ENCODE data around the gene JAKMIP2.

DNA sequence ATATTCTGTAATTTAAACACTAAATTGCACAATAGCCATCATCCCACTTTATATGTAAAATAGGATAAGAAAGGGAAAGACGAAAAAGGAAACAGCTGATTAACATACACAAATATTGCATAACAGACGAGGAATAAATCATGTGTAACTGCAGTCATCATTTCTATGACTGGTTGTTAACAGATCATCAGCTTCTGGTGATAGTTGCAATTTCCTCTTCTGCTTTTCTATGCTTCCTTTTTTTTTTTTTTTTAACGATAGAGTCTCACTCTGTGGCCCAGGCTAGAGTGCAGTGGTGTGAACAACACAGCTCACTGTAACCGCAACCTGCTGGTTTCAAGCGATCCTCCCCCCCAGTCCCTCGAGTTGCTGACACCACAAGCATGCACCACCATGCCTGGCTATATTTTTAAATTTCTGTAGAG is 22.5 kb upstream of the JAKMIP2 start:
- TF ChIP-seq, protein P1, sequence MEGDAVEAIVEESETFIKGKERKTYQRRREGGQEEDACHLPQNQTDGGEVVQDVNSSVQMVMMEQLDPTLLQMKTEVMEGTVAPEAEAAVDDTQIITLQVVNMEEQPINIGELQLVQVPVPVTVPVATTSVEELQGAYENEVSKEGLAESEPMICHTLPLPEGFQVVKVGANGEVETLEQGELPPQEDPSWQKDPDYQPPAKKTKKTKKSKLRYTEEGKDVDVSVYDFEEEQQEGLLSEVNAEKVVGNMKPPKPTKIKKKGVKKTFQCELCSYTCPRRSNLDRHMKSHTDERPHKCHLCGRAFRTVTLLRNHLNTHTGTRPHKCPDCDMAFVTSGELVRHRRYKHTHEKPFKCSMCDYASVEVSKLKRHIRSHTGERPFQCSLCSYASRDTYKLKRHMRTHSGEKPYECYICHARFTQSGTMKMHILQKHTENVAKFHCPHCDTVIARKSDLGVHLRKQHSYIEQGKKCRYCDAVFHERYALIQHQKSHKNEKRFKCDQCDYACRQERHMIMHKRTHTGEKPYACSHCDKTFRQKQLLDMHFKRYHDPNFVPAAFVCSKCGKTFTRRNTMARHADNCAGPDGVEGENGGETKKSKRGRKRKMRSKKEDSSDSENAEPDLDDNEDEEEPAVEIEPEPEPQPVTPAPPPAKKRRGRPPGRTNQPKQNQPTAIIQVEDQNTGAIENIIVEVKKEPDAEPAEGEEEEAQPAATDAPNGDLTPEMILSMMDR (IDR thresholded peaks at IDR 0.05; ENCODE audit: poor library complexity): no peak
- TF ChIP-seq EZH2 (IDR thresholded peaks at IDR 0.05; ENCODE audit: borderline replicate concordance) (no peak), EZH2phosphoT487 (IDR thresholded peaks at IDR 0.05; ENCODE audit: low read depth, severe bottlenecking, unreplicated experiment) (no peak)

Measured in hepatocyte (in vitro differentiated cells).